Activated CD8-positive, alpha-beta memory T cell treated with anti-CD3 and anti-CD28 coated beads, Interleukin-2, amount 50 U/mL, for 1 hour (primary cell): ENCODE results near the gene TTC23.
"Not testable (repeated sequence)": the region's sequence is repeated elsewhere in the genome, so short reads cannot be mapped to it uniquely, and the experiment has no call there.

ENCODE experiments used
- DNase-seq: peaks from one replicate; pipeline ENCODE4 v3.0.0-alpha.2; 2020; ENCODE audit errors: extremely low read depth

Gene TTC23

GRCh38 chr15:99197856-99198255 lies 51.5 kb downstream of the TTC23 start:
- DNase-seq = no peak

- DNase-seq = not testable (repeated sequence)
Measured at GRCh38 chr15:99192181-99192580, 57.2 kb downstream of the TTC23 start.

- DNase-seq = no peak
Measured at GRCh38 chr15:99187936-99188335, 61.4 kb downstream of the TTC23 start.

- no peak for DNase-seq
Measured at GRCh38 chr15:99185414-99186130, 63.8 kb downstream of the TTC23 start.

- no peak for DNase-seq
Measured at GRCh38 chr15:99182791-99183190, 66.6 kb downstream of the TTC23 start.

GRCh38 chr15:99181545-99181971 lies 67.8 kb downstream of the TTC23 start:
- no peak for DNase-seq

- DNase-seq = no peak
Measured at GRCh38 chr15:99180964-99181306, 68.4 kb downstream of the TTC23 start.

GRCh38 chr15:99180086-99180963 lies 69.1 kb downstream of the TTC23 start:
- DNase-seq = no peak

GRCh38 chr15:99177679-99178078 lies 71.7 kb downstream of the TTC23 start:
- DNase-seq = no peak

GRCh38 chr15:99176757-99177156 lies 72.6 kb downstream of the TTC23 start:
- no peak for DNase-seq

- no peak for DNase-seq
Measured at GRCh38 chr15:99174567-99175395, 74.6 kb downstream of the TTC23 start.

- no peak for DNase-seq
Measured at GRCh38 chr15:99172989-99173388, 76.4 kb downstream of the TTC23 start.

GRCh38 chr15:99172171-99172570 lies 77.2 kb downstream of the TTC23 start:
- DNase-seq = no peak

GRCh38 chr15:99170476-99171065 lies 78.8 kb downstream of the TTC23 start:
- no peak for DNase-seq

- no peak for DNase-seq
Measured at GRCh38 chr15:99169769-99170311, 79.5 kb downstream of the TTC23 start.

GRCh38 chr15:99168601-99169580 lies 80.5 kb downstream of the TTC23 start:
- no peak for DNase-seq

- no peak for DNase-seq
Measured at GRCh38 chr15:99167640-99168039, 81.7 kb downstream of the TTC23 start.

- no peak for DNase-seq
Measured at GRCh38 chr15:99167201-99167600, 82.2 kb downstream of the TTC23 start.

- no peak for DNase-seq
Measured at GRCh38 chr15:99165956-99166689, 83.3 kb downstream of the TTC23 start.
